ENCODE measurements around the gene GJC2.

GJC2 gene

DNA sequence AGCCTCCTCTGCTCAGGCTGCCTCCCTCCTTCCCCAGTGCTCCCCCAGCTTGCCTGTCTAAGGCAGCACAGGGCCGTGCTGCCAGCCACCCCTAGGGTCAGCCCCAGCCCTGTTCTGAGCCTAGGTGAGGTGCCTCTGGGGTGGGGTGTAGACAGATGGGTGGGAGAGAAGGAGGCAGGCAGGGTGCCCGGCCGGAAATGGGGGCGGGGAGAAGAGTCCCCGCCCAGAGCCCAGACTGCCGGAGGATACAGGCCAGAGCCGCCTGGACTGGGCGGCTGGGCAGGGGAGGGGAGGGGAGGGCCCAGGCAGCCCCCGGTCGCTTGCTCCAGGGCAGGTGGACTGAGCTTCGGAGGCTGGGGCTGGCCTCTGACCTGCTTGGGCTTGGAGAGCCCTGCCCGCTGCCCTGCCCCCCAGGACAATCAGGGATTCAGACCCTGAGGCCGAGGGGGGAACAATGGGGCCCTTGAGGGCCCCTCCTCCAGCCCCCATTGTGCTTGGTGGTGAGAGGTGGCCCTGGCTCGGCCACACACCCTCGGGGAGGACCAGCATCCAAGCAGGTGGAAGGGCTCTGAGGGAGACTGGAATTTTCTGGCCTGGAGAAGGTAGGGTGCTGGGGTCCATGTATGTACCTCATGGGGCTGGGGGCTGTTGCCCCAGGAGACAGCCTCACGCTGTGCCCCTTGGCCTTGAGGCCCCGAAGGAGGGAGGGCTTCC lies at the start of gene GJC2:
Gene GJC2, plus strand, starts transcription at position 525 of the 714 bp plus-strand sequence. CDS start 7,829 bp downstream, outside the sequence.
- TF ChIP-seq GATA3 (IDR thresholded peaks at IDR 0.05; ENCODE audit: low read depth, low read length): no peak
- no peak for TF ChIP-seq GATA2 (IDR thresholded peaks at IDR 0.05; ENCODE audit: low read depth, low read length)

DNA sequence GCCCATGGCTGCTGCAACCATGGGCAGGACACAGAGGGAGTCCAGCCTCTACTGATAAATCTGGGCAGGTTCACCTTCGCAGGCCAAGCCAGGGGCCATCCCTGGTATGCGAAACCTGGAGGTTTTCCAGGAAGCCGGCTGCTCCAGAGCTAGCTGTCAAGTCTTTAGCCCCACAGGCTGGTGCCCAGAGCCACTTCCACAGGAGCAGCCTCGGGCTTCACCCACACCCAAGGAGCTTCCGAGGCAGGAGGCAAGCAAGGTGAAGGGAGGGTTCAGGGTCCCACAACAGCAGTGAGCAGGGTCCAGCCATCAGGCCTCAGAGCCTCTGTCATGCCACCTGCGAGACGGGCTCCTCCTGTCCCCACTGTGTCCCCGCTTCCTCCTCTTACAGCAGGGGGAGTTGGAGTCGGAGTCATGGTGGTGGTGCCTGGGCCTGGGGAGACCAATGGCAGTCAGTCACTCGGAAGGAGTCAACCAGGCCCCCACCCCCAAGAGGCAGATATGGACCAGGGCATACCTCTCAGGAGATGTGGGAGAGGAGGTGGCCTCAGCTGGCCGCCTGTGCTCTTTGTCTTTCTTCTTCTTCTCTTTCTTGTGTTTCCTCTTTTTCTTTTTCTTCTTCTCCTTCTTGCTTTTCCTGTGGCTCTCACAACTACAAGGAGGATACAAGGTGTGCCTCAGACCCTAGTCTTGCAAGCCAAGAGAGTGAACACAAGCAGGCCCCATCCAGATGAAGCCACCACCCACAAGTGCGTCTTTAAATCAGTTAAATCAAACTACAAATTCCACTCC lies 48.7 kb upstream of the GJC2 start:
- TF ChIP-seq GATA2 (IDR thresholded peaks at IDR 0.05; ENCODE audit: low read depth, low read length): no peak
- TF ChIP-seq GATA3 (IDR thresholded peaks at IDR 0.05; ENCODE audit: low read depth, low read length): no peak

DNA sequence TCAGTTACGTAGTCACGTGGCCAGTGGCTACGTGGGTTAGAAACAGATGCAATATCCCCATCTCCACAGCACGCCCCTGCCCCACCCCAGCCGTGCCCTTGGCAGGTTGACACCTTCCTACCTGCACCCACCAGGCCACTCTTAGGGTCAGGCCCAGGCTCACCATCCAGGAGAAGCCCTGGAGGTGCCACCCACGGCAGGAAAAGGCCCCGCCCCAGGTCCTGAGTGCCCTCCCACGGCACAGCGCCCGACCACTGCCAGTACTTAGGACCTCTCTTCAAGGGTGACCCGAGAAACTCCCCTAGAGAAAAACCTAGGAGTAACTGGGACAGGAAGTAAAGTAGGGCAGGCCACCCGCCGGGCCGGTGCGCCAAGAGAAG lies 48.1 kb upstream of the GJC2 start:
- TF ChIP-seq GATA3 (IDR thresholded peaks at IDR 0.05; ENCODE audit: low read depth, low read length): no peak
- no peak for TF ChIP-seq GATA2 (IDR thresholded peaks at IDR 0.05; ENCODE audit: low read depth, low read length)

DNA sequence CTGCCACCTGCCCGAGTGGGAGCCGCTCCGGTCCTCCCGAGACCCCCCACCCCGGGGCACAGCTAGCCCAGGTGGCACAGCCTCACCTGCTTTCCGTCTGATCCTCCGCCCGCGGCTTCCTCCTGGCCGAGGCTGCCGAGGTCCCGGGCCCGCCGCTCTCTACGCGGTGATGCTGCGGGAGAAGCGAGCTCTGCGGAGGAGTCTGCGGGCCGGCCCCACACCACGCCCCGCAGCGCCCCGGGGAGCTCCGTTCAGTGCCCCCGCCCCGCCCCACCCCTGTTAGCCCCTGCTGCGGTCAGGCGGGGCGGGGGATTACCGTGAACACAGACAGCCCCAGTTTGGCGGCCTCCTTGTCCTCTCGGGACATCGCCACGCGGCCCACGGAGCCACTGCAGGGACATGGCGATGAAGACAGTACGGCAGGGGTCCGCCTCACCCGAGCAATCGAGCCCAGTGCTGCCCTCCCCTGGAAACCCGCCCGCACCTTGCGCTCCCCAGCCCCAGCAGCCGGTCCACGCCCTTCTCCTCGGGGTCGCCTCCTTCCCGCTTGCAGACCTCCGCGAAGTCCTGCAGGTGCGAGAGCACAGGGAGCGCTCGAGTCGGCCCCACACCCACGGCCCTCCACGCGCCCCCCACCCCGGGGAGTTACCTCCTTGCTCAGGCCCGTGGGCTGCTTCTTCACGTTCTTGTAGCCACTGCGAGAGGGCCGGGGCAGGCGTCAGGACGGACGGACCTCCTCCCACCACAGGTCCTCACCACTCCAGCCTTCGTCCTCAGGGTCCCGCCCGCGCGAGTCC lies 47.5 kb upstream of the GJC2 start:
- TF ChIP-seq GATA2 (IDR thresholded peaks at IDR 0.05; ENCODE audit: low read depth, low read length): no peak
- TF ChIP-seq GATA3 (IDR thresholded peaks at IDR 0.05; ENCODE audit: low read depth, low read length): no peak

DNA sequence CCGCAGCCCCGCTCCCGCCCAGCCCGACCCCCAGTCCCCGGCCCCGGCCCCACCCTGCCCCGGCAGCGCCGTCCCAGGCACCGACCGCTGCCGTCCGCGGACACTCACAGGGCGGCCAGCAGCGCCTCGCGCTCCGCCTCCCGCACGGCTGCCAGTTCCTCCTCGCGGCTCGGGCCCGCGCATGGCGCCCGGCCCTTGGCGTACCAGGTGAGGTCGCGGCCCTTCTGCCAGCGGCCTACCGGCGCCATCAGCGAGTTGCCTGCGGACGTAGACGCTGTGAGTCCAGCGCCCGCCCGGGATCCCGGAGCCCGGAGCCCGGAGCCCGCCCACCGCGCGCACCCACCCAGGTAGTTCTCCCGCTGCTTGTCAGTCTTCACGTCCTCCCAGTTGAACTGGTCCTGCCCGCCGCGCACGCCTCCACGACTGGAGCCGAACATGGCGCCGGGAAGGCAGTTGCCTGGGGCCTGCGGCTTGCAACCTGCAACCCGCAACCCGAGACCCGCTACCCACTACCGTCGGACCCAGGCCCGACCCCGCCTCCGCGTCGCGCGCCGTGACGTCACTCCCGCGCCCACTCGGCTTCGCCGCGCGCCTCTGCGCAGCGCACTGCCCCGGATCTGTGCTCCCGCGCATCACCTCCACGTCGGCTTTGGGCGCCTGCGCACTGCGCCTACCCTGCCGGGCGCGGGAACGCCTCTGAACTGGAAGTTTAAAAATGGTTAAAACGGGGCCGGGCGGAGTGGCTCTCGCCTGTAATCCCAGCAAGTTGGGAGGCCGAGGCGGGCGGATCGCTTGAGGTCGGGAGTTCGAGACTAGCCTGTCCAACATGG lies 46.7 kb upstream of the GJC2 start, which contains the start of gene C1orf35:
Gene C1orf35, minus strand, starts transcription at position 535 of the 830 bp plus-strand sequence. Its CDS starts 98 bp downstream, at position 437.
- TF ChIP-seq GATA2 (IDR thresholded peaks at IDR 0.05; ENCODE audit: low read depth, low read length): no peak
- no peak for TF ChIP-seq GATA3 (IDR thresholded peaks at IDR 0.05; ENCODE audit: low read depth, low read length)

DNA sequence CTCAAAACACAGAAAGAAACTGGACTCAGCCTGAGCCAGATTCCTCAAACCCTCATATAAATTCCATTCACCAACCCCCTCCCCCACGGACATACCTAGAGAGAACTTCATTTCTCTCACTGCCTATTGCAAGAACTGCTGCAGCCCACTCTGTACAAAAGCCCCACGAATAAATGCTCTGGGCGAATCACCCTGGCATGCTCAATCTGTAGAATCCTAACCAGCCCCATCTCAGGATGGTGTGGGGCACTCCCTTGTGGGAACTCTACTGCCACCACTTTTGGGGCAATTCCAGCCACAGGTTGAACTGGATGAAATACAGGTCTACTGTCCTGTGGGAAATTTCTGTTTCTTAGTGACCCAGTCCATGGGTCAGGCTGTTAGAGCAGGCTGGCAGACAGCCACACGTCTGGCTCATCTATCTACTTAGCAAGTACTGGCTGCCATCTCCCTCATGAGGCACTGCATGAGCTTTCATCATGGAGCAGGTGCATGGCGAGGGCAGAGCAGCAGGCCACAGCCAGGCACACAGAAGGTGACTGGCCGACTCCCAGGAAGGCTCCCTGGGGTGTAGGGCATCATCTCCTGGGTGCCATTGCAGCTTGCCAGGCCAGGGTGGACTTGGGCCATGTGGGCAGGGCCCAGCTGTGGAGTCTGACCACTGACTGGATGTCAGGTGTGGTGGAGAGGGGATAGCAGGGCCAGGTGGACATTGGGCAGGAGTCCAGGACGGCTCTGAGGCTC lies 45.0 kb upstream of the GJC2 start:
- TF ChIP-seq GATA2 (IDR thresholded peaks at IDR 0.05; ENCODE audit: low read depth, low read length) (no peak), GATA3 (IDR thresholded peaks at IDR 0.05; ENCODE audit: low read depth, low read length) (no peak)

DNA sequence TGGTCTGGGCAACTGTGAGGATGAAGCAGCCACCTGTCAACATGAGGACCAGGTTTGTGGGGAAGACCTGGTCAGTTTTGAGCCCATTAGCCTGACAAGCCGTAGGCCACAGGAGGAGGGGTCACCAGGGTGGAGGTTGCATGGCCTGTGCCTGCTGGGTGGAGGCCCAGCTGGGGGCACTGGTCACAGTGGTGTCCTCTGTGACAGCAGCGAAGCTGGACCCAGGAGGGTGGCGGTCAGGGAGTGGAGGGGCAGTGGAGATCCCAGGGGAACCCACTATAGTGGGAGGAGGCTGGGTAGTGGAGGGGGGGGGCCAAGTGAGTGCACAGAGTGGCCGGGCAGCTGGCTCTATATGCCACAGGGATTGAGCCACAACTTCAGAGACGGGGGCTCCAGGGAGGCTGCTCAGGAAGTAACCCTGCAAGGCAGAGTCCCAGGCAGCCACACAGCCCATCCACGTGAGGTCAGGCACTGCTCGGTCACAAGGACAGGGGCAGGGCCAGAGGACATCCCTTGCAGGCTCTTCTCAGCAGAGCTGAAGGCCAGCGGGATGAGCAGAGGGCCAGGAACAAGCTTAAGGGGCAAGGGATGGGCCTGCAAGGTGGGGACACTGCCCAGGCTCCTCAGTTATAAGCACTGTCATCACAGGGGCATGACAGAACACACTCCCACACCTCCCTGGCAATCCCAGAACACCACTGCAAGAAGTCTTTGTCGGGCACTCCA lies 44.3 kb upstream of the GJC2 start:
- TF ChIP-seq GATA3 (IDR thresholded peaks at IDR 0.05; ENCODE audit: low read depth, low read length) (no peak), GATA2 (IDR thresholded peaks at IDR 0.05; ENCODE audit: low read depth, low read length) (no peak)

DNA sequence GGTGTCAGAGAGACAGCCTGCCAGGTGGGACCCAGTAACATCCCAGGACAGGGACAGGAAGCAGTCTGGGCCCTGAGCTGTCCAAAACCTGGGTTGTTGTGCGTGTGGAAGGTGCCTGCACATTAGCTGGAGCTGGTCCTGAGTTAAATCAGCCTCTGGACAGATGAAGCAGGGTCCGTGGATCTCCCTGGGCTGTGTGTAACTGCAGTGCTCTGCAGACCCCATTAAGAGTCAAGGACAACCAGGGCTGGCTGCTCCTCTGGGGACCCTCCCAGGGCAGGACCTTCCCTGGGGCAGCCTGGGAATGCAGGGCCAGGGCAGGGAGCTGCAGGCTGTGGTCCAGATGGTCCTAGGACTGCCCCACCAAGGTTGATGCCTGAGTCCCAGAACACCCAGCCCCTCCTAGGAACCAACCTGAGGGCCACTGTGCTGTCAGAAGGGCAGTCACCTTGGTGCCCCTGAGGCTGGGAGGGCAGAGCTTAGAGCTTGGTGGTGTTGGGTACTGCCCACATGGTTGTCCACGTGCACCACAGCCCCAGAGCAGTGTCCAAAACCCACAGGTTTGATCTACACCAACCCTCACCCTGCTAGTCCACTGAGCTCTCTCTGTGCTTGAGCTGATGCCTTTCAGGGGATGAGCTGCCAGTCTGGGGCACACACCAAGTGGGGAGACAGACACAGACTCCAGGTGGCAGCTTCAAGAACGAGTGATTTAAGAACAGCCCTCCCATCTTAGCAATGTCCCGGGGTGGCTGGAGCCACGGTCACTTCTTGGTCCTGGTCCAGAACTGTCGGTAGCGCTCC lies 43.5 kb upstream of the GJC2 start:
- TF ChIP-seq GATA2 (IDR thresholded peaks at IDR 0.05; ENCODE audit: low read depth, low read length) (no peak), GATA3 (IDR thresholded peaks at IDR 0.05; ENCODE audit: low read depth, low read length) (no peak)

DNA sequence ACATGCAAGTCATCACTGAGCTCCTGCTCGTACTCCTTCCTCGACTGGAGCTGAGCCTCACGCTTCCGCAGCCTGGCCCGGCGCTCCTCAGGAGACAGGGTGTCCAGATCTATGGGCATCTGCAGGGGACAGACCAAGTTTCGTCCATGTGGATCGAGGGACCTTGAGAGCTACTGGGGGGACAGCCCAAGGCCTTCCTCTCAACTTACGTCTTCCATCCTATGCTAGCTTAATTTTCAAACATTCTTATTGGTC lies 43.0 kb upstream of the GJC2 start:
- TF ChIP-seq GATA2 (IDR thresholded peaks at IDR 0.05; ENCODE audit: low read depth, low read length) (no peak), GATA3 (IDR thresholded peaks at IDR 0.05; ENCODE audit: low read depth, low read length) (no peak)

DNA sequence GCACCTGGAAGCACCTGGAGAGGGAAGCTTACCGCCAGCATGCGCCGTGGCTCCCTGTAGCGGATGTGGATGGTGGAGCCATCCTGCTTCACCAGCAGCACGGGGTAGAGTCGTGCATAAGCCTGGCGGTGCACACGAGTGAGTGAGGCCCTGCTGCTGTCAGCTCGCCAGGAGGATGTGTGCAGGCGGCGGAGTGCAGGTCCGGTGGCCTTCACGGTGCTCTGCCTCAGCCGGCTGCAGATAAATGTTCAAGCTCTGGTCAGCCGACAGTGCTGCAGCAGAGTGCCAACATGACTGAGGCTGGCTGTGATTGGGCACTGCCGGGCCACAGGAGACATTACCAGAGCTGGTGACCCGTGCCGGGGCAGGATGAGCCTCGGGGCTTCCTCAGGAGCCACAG lies 42.1 kb upstream of the GJC2 start:
- no peak for TF ChIP-seq GATA3 (IDR thresholded peaks at IDR 0.05; ENCODE audit: low read depth, low read length)
- TF ChIP-seq GATA2 (IDR thresholded peaks at IDR 0.05; ENCODE audit: low read depth, low read length): no peak

DNA sequence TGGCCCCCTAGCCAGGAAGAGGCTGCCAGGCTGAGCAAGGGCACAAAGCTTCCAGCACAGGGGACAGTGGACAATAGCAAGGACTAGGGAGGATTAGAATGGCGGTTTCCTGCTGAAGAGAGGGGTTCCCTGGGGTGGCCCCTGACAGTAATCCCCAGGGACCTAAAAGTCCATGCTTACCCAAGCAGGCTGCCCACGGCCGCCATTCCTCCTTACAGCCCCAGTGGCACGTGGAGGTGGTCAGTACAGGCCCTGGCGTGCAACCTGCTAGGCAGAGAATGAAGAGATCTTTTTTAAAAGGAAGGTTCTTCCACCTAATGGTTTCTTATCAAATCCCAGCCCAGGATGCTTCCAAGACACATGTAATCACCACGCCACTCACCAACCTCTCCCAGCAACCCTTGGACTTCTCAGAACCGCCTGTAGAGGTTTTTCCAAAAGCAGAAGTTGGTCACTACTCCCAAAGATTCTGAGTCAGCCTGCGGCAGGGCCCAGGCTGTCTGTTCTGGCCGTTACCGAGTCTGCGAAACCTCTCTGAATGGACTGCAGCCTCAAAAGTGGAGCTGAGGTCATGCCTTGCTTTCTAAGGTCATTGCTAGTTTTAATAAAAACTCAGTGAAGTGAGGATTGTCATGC lies 41.6 kb upstream of the GJC2 start:
- TF ChIP-seq GATA2 (IDR thresholded peaks at IDR 0.05; ENCODE audit: low read depth, low read length) (no peak), GATA3 (IDR thresholded peaks at IDR 0.05; ENCODE audit: low read depth, low read length) (no peak)

Measured in SH-SY5Y (cell line).